PC-9 (cell line): ENCODE data around the gene SYNGR1. TPM values are rescaled to one million over a fixed set of nuclear protein-coding genes. Genes with fewer than 3 reads are reported as not detected.

Experiments
- BruUV-seq: library from RNA; stranded (reverse); fragments of 400-500 nt; replicated peaks from 2 replicates; lab custom pipeline; 2021; lab: Mats Ljungman, UMichigan
- CTCF ChIA-PET: fragments of 300-600 bp; sonication (Branson Sonifier 250); formaldehyde crosslinking; loops from one replicate; lab custom pipeline; 2022; ENCODE audit warnings: antibody characterized with exemption; lab: Charles Lee
- POLR2A ChIA-PET: fragments of 300-600 bp; sonication (Branson Sonifier 250); formaldehyde crosslinking; loops from one replicate; lab custom pipeline; 2022; ENCODE audit warnings: antibody characterized with exemption; ENCODE audit not compliant: unreplicated experiment; lab: Charles Lee
- DNase-seq, 2 experiments: peaks; one replicate each; pipeline versions ENCODE4 v3.0.0 to v3.0.0-alpha.2; 2015 to 2022; ENCODE audit warnings: mixed read lengths in 1 of 2
- H2AFZ ChIP-seq: fragments of 200-600 bp; sonication (generic); 2 replicates; pipeline ENCODE4 v1.8.1; 2017; ENCODE audit warnings: antibody characterized with exemption
- H3F3A ChIP-seq: fragments of 200-600 bp; sonication (generic); 2 replicates; pipeline ENCODE4 v1.8.1; 2017; ENCODE audit warnings: antibody characterized with exemption, mild to moderate bottlenecking, low read depth; ENCODE audit not compliant: insufficient read depth
- H3K27ac ChIP-seq: fragments of 200-600 bp; sonication (generic); 2 replicates; pipeline ENCODE4 v1.6.1; 2016; ENCODE audit warnings: mixed run types
- H3K27me3 ChIP-seq: fragments of 200-600 bp; sonication (generic); 2 replicates; pipeline ENCODE4 v1.6.1; 2016; ENCODE audit warnings: low read depth, mixed run types; ENCODE audit not compliant: insufficient read depth
- H3K36me3 ChIP-seq: fragments of 200-600 bp; sonication (generic); 2 replicates; pipeline ENCODE4 v1.6.1; 2016; ENCODE audit warnings: low read depth, mixed run types
- H3K4me1 ChIP-seq: fragments of 200-600 bp; sonication (generic); replicated peaks from 2 replicates; pipeline ENCODE4 v1.6.1; 2016; ENCODE audit warnings: mixed run types; ENCODE audit not compliant: insufficient read depth
- H3K4me2 ChIP-seq: fragments of 200-600 bp; sonication (generic); 2 replicates; pipeline ENCODE4 v1.6.1; 2017; ENCODE audit warnings: mixed run types
- H3K4me3 ChIP-seq: fragments of 200-600 bp; sonication (generic); 2 replicates; pipeline ENCODE4 v1.6.1; 2016; ENCODE audit warnings: mixed run types
- H3K79me2 ChIP-seq: fragments of 200-600 bp; sonication (generic); 2 replicates; pipeline ENCODE4 v1.6.1; 2017; ENCODE audit warnings: low read depth, mixed run types
- H3K9me2 ChIP-seq: fragments of 200-600 bp; sonication (generic); 2 replicates; pipeline ENCODE4 v1.8.1; 2017; ENCODE audit warnings: mild to moderate bottlenecking; ENCODE audit not compliant: insufficient read depth
- H3K9me3 ChIP-seq: fragments of 200-600 bp; sonication (generic); 2 replicates; pipeline ENCODE4 v1.8.1; 2016; ENCODE audit warnings: low read depth; ENCODE audit not compliant: insufficient read depth
- H4K20me1 ChIP-seq: fragments of 200-600 bp; sonication (generic); 2 replicates; pipeline ENCODE4 v1.8.1; 2017; ENCODE audit not compliant: insufficient read depth
- EZH2 ChIP-seq: fragments of 200-600 bp; sonication (generic); IDR thresholded peaks from 2 replicates; pipeline ENCODE4 v1.8.0; 2017; ENCODE audit warnings: antibody characterized with exemption, low read depth
- intact Hi-C: fragments of 100-400 bp; cut with micrococcal nuclease; formaldehyde crosslinking; loops from one replicate; pipeline ENCODE4 v1.10.0; 2022; ENCODE audit not compliant: unreplicated experiment
- total RNA-seq: library from RNA; stranded (reverse); gene quantifications from 2 replicates; pipeline ENCODE4 v1.2.3, GENCODE V29; 2021
- TF ChIP-seq, protein P1 (sequence below): fragments of 200-600 bp; sonication (generic); conservative IDR thresholded peaks from 2 replicates; pipeline ENCODE4 v1.6.1; 2017; ENCODE audit warnings: mixed run types, antibody characterized with exemption, mild to moderate bottlenecking, moderate library complexity

SYNGR1 gene
- total RNA-seq, 1 experiment from 2014 or later: 12.0 TPM

- H2AFZ ChIP-seq: no peak overlapping the region
- no peaks in the 10 kb centered on the region for H3K4me1 ChIP-seq
- H3K36me3 ChIP-seq: peaks cover 18% of the 10 kb centered on the region
- TF ChIP-seq, protein P1, sequence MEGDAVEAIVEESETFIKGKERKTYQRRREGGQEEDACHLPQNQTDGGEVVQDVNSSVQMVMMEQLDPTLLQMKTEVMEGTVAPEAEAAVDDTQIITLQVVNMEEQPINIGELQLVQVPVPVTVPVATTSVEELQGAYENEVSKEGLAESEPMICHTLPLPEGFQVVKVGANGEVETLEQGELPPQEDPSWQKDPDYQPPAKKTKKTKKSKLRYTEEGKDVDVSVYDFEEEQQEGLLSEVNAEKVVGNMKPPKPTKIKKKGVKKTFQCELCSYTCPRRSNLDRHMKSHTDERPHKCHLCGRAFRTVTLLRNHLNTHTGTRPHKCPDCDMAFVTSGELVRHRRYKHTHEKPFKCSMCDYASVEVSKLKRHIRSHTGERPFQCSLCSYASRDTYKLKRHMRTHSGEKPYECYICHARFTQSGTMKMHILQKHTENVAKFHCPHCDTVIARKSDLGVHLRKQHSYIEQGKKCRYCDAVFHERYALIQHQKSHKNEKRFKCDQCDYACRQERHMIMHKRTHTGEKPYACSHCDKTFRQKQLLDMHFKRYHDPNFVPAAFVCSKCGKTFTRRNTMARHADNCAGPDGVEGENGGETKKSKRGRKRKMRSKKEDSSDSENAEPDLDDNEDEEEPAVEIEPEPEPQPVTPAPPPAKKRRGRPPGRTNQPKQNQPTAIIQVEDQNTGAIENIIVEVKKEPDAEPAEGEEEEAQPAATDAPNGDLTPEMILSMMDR: no peak
- TF ChIP-seq EZH2: no peak
- H3K4me2 ChIP-seq: no peak overlapping the region
- BruUV-seq: no TSS peak
- H3K9me3 ChIP-seq: no peaks in the 10 kb centered on the region
- CTCF ChIA-PET: no interaction called here
- H3K27me3 ChIP-seq: no peaks in the 10 kb centered on the region
- H3F3A ChIP-seq: no peaks in the 10 kb centered on the region
- H4K20me1 ChIP-seq: no peaks in the 10 kb centered on the region; the same call in 1 of the 2 replicates
- no peak for DNase-seq
- no peak overlapping the region for H3K27ac ChIP-seq
- POLR2A ChIA-PET: no interaction called here
- H3K9me2 ChIP-seq: no peaks in the 10 kb centered on the region
- intact Hi-C loops: no loop called here
- H3K79me2 ChIP-seq: no peaks in the 10 kb centered on the region
- H3K4me3 ChIP-seq: no peak overlapping the region
Observed at GRCh38 chr22:39419911-39420310, 70.1 kb downstream of the SYNGR1 start.

DNA sequence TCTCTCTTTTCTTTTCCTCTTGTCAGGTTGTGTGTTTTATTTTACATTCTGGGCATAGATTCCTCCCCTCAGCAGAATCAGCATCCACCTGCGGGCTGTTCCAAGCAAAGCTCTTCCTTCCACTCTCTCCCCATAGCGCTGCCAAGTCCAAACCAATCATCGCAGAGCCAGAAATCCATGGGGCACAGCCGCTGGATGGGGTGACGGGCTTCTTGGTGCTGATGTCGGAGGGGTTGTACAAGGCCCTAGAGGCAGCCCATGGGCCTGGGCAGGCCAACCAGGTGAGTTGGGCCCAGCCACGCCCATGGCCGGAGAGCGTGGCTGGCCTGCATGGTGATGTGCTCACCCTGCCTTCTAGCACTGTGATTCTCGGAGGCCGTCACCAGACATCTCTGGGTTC lies 71.9 kb downstream of the SYNGR1 start:
- no peak overlapping the region for H2AFZ ChIP-seq
- no peak for DNase-seq
- ChIA-PET CTCF (interaction anchor here (0.6 kb wide), 1 partner anchor 36 kb away, joined by 3 read pairs; no protein-coding TSS in a partner anchor), POLR2A (no interaction called here)
- BruUV-seq: no TSS peak
- H3K36me3 ChIP-seq: peaks cover 10% of the 10 kb centered on the region
- TF ChIP-seq EZH2: no peak
- H4K20me1 ChIP-seq: no peaks in the 10 kb centered on the region; the same call in 1 of the 2 replicates
- no peak overlapping the region for H3K4me3 ChIP-seq
- no peaks in the 10 kb centered on the region for H3F3A ChIP-seq
- H3K27ac ChIP-seq: no peak overlapping the region
- H3K79me2 ChIP-seq: no peaks in the 10 kb centered on the region
- H3K4me1 ChIP-seq: no peaks in the 10 kb centered on the region
- no peaks in the 10 kb centered on the region for H3K9me2 ChIP-seq
- intact Hi-C loops: no loop called here
- no peaks in the 10 kb centered on the region for H3K27me3 ChIP-seq
- no peaks in the 10 kb centered on the region for H3K9me3 ChIP-seq
- H3K4me2 ChIP-seq: no peak overlapping the region

- no TSS peak for BruUV-seq
- no peak overlapping the region for H3K27ac ChIP-seq
- no peak overlapping the region for H3K4me3 ChIP-seq
- POLR2A ChIA-PET: interaction anchor here (0.7 kb wide), 1 partner anchor 31 kb away, joined by 5 read pairs; no protein-coding TSS in a partner anchor
- no peak for DNase-seq
- H3K4me2 ChIP-seq: no peak overlapping the region
- H3K36me3 ChIP-seq: peaks cover 9% of the 10 kb centered on the region
- H3K4me1 ChIP-seq: no peaks in the 10 kb centered on the region
- no peaks in the 10 kb centered on the region for H3K9me2 ChIP-seq
- no peaks in the 10 kb centered on the region for H3K27me3 ChIP-seq
- H2AFZ ChIP-seq: no peak overlapping the region
- TF ChIP-seq EZH2: no peak
- TF ChIP-seq, protein P1: no peak
- H3K9me3 ChIP-seq: no peaks in the 10 kb centered on the region
- H3K79me2 ChIP-seq: no peaks in the 10 kb centered on the region
- H3F3A ChIP-seq: no peaks in the 10 kb centered on the region; the same call in 1 of the 2 replicates
- CTCF ChIA-PET: interaction anchor here (0.6 kb wide), 1 partner anchor 37 kb away, joined by 3 read pairs; no protein-coding TSS in a partner anchor
- intact Hi-C loops: no loop called here
- no peaks in the 10 kb centered on the region; the same call in 1 of the 2 replicates for H4K20me1 ChIP-seq
Observed at GRCh38 chr22:39422101-39422500, 72.3 kb downstream of the SYNGR1 start.

GRCh38 chr22:39422721-39423120 lies 72.9 kb downstream of the SYNGR1 start:
- Histone ChIP-seq H3F3A (no peaks in the 10 kb centered on the region; the same call in 1 of the 2 replicates), H2AFZ (no peak overlapping the region), H3K27me3 (no peaks in the 10 kb centered on the region), H3K27ac (no peak overlapping the region), H3K4me1 (no peaks in the 10 kb centered on the region), H3K4me2 (no peak overlapping the region), H3K79me2 (no peaks in the 10 kb centered on the region), H3K9me2 (no peaks in the 10 kb centered on the region), H4K20me1 (no peaks in the 10 kb centered on the region; the same call in 1 of the 2 replicates), H3K9me3 (no peaks in the 10 kb centered on the region), H3K36me3 (peaks cover 12% of the 10 kb centered on the region), H3K4me3 (no peak overlapping the region)
- ChIA-PET CTCF (no interaction called here), POLR2A (interaction anchor here (0.7 kb wide), 1 partner anchor 32 kb away, joined by 5 read pairs; no protein-coding TSS in a partner anchor)
- TF ChIP-seq EZH2: no peak
- TF ChIP-seq, protein P1: no peak
- no peak for DNase-seq
- intact Hi-C loops: no loop called here
- BruUV-seq: no TSS peak
